Esophagus squamous epithelium (tissue), 4 donors: Measurements from ENCODE around the gene SNAPC4.

Source experiments
- CTCF ChIP-seq, 6 experiments: fragments of 450-650 bp in 4 of 6; fragments of 200-600 bp in 2 of 6; sonication (generic) in 2 of 6; IDR thresholded peaks; one replicate each; pipeline ENCODE4 v1.5.1; 2016 to 2019; ENCODE audit warnings: antibody characterized with exemption in 6 of 6, mild to moderate bottlenecking in 4 of 6, moderate library complexity in 4 of 6
- POLR2A ChIP-seq, 4 donors: fragments of 450-650 bp; IDR thresholded peaks; one replicate each; pipeline ENCODE4 v1.6.1; 2017; ENCODE audit warnings: antibody characterized with exemption in 4 of 4, mild to moderate bottlenecking in 4 of 4, moderate library complexity in 3 of 4

GRCh38 chr9:136445799-136446198, 45.8 kb upstream of the SNAPC4 start:
- no peak for TF ChIP-seq CTCF (IDR thresholded peaks at IDR 0.05)
- TF ChIP-seq POLR2A (IDR thresholded peaks at IDR 0.05): no peak
